H1 (cell line): ENCODE data around the gene LRRC15. TPM values are rescaled to one million over a fixed set of nuclear protein-coding genes. Genes with fewer than 3 reads are reported as not detected.
A peak's percentile ranks its signal among the peaks of the same experiment; 100 is the strongest.

Experiments
- BACH1 ChIP-seq: IDR thresholded peaks from 2 replicates; pipeline ENCODE4 v1.6.1; 2012; ENCODE audit warnings: low read length, improper control_type of control experiment
- BCL11A ChIP-seq, 2 experiments: IDR thresholded peaks; one replicate each; pipeline ENCODE4 v1.6.1; 2011; ENCODE audit warnings: low read depth in 2 of 2, low read length in 2 of 2, mild to moderate bottlenecking in 2 of 2
- CBX8 ChIP-seq: fragments of 300-800, 300-1000 bp; sonication (generic); IDR thresholded peaks from 2 replicates; pipeline ENCODE4 v1.7.1; 2016; ENCODE audit warnings: low read depth, low read length, borderline replicate concordance
- KDM4A ChIP-seq: IDR thresholded peaks from one replicate; pipeline ENCODE4 v1.7.1; 2012; ENCODE audit warnings: low read depth, mild to moderate bottlenecking, moderate library complexity, low read length, inconsistent platforms; ENCODE audit not compliant: severe bottlenecking
- NANOG ChIP-seq: IDR thresholded peaks from 2 replicates; pipeline ENCODE4 v1.6.1; 2011; ENCODE audit warnings: low read length, low read depth, mild to moderate bottlenecking, inconsistent platforms; ENCODE audit not compliant: insufficient read depth, poor library complexity, severe bottlenecking
- polyA plus RNA-seq, 7 experiments: library from polyadenylated mRNA; depleted of rRNA in 3 of 7; stranded (reverse) in 5 of 7; unstranded in 2 of 7; fragments of >200 nt in 5 of 7; fragments of 200-250 nt in 2 of 7; gene quantifications; 1 replicate in 5 of 7; 2 replicates in 1 of 7; 4 replicates in 1 of 7; pipeline versions ENCODE4 v1.2.1 to v1.2.3, GENCODE V29; 2011 to 2013; ENCODE audit warnings: missing spikeins in 2 of 7, mixed read lengths in 2 of 7
- total RNA-seq: library from RNA; stranded (reverse); fragmentation: NEBNext Ultra II Directional; extraction: Animal tissue kit (Norgen Biotek cat#: 25700); gene quantifications from 2 replicates; pipeline ENCODE4 v1.2.1, GENCODE V29; 2021
- TF ChIP-seq, protein P1 (sequence below): IDR thresholded peaks from 2 replicates; pipeline ENCODE4 v1.6.1; 2011; ENCODE audit warnings: low read depth, mild to moderate bottlenecking, low read length; ENCODE audit not compliant: insufficient read depth

LRRC15 gene
- total and polyA plus RNA-seq, 2 of the 8 experiments (the other 6 are each of a cell fraction or from before 2014, with no cell fraction given): 0.15 to 0.37 TPM

GRCh38 chr3:194397757-194398312 is 28.3 kb upstream of the LRRC15 start (continued):
- TF ChIP-seq, protein P1, sequence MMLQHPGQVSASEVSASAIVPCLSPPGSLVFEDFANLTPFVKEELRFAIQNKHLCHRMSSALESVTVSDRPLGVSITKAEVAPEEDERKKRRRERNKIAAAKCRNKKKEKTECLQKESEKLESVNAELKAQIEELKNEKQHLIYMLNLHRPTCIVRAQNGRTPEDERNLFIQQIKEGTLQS: no peak
- TF ChIP-seq BACH1 (no peak), CBX8 (no peak), BCL11A (IDR thresholded peaks at IDR 0.05; ENCODE audit: low read depth in 2 of 2, low read length in 2 of 2) (no peak), KDM4A (peak; percentile 50), NANOG (no peak)
